Sigmoid colon (tissue), 7 donors: Measurements from ENCODE around the gene DDX39B. TPM values are rescaled to one million over a fixed set of nuclear protein-coding genes. Genes with fewer than 3 reads are reported as not detected.
A peak's percentile ranks its signal among the peaks of the same experiment; 100 is the strongest.

Source experiments
- DNase-seq: peaks from one replicate; pipeline ENCODE4 v3.0.0-alpha.2; 2019
- H3K27ac ChIP-seq, 4 donors: fragments of 200-600 bp; sonication (generic); one replicate each; pipeline ENCODE4 v1.5.1; 2016 to 2019; ENCODE audit warnings: mild to moderate bottlenecking in 1 of 4
- H3K27me3 ChIP-seq, 3 donors: fragments of 200-600 bp; sonication (generic); one replicate each; pipeline ENCODE4 v1.5.1; 2019; ENCODE audit warnings: mild to moderate bottlenecking in 1 of 3
- H3K36me3 ChIP-seq, 4 donors: fragments of 200-600 bp; sonication (generic); one replicate each; pipeline ENCODE4 v1.5.1; 2016 to 2019
- H3K4me1 ChIP-seq, 4 donors: fragments of 200-600 bp; sonication (generic); one replicate each; pipeline ENCODE4 v1.5.1; 2017 to 2019
- H3K4me3 ChIP-seq, 4 donors: fragments of 200-600 bp; sonication (generic); one replicate each; pipeline ENCODE4 v1.5.1; 2017 to 2019; ENCODE audit warnings: mild to moderate bottlenecking in 2 of 4, moderate library complexity in 1 of 4
- H3K9me3 ChIP-seq, 4 donors: fragments of 200-600 bp in 3 of 4; sonication (generic) in 3 of 4; one replicate each; pipeline versions ENCODE4 v1.5.1 to v1.6.1; 2013 to 2019
- EP300 ChIP-seq, 4 donors: sonication (generic); formaldehyde crosslinking; IDR thresholded peaks; one replicate each; pipeline ENCODE4 v1.6.1; 2017; ENCODE audit warnings: antibody characterized with exemption in 4 of 4
- POLR2A ChIP-seq, 2 donors: fragments of 450-650 bp; IDR thresholded peaks; one replicate each; pipeline ENCODE4 v1.6.1; 2016; ENCODE audit warnings: antibody characterized with exemption in 2 of 2, mild to moderate bottlenecking in 2 of 2, moderate library complexity in 2 of 2
- POLR2AphosphoS5 ChIP-seq, 4 donors: sonication (generic); formaldehyde crosslinking; IDR thresholded peaks; one replicate each; pipeline ENCODE4 v1.6.1; 2017; ENCODE audit warnings: antibody characterized with exemption in 4 of 4
- WGBS, 2 donors: extraction: QIAGEN DNeasy Blood & Tissue Kit; methylation state at CpG; one replicate each; pipeline ENCODE4 v1.1.7; 2013; 5-methylcytosine and 5-hydroxymethylcytosine counted together
- intact Hi-C: fragments of 100-400 bp; cut with DNase I; formaldehyde crosslinking; loops from one replicate; pipeline ENCODE4 v1.15.1; 2023
- polyA plus RNA-seq, 3 donors: library from polyadenylated mRNA; stranded (reverse); fragments of 200-250 nt; gene quantifications; one replicate each; pipeline ENCODE4 v1.2.3, GENCODE V29; 2013
- total RNA-seq, 4 donors: library from RNA; depleted of rRNA; stranded (reverse); fragments of >200 nt; gene quantifications; one replicate each; pipeline ENCODE4 v1.1.0, GENCODE V29; 2016
- TF ChIP-seq, protein P1 (sequence below), 4 experiments: fragments of 450-650 bp in 3 of 4; fragments of 200-600 bp in 1 of 4; IDR thresholded peaks; one replicate each; pipeline ENCODE4 v1.5.1; 2016 to 2019; ENCODE audit warnings: antibody characterized with exemption in 4 of 4, mild to moderate bottlenecking in 3 of 4, moderate library complexity in 2 of 4
- donor health status: healthy with polysubstance abuse.
- donor health status: Bipolar disorder and iron deficiency.
- donor health status: healthy.

DDX39B gene
- total and polyA plus RNA-seq, 7 donors = 130 to 301 (median 226) TPM

DNA sequence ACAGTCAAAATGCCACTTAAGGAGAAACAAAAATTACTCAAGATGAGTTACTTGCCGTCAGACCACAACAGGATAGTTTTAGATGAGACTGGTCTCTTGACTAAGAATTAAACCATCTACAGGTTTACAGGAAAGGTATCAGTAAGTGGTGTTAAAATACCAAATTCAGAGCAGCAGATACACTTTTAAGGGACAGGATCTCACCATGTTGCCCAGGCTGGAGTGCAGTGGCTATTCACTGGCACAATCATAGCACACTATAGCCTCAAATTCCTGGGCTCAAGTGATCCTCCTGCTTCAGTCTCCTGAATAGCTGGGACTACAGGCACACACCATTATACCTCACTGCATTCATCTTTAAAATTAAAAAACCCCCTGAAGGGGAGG lies 8.4 kb downstream of the DDX39B start:
- Histone ChIP-seq H3K27me3 (no peaks in the 10 kb centered on the region), H3K4me1 (peaks cover 0 to 4% (median 2%) of the 10 kb centered on the region in 4 donors), H3K9me3 (no peaks in the 10 kb centered on the region), H3K27ac (no peak overlapping the region), H3K36me3 (peaks cover 46 to 91% (median 81%) of the 10 kb centered on the region in 4 donors), H3K4me3 (no peak overlapping the region)
- intact Hi-C loops = no loop called here
- WGBS, 2 donors = 85 to 88% methylated on average over 1 of the region's 1 CpG
- no peak for DNase-seq
- TF ChIP-seq POLR2A (IDR thresholded peaks at IDR 0.05) = no peak
- no peak for TF ChIP-seq EP300 (IDR thresholded peaks at IDR 0.05)
- TF ChIP-seq POLR2AphosphoS5 (IDR thresholded peaks at IDR 0.05) = no peak
- TF ChIP-seq, protein P1, sequence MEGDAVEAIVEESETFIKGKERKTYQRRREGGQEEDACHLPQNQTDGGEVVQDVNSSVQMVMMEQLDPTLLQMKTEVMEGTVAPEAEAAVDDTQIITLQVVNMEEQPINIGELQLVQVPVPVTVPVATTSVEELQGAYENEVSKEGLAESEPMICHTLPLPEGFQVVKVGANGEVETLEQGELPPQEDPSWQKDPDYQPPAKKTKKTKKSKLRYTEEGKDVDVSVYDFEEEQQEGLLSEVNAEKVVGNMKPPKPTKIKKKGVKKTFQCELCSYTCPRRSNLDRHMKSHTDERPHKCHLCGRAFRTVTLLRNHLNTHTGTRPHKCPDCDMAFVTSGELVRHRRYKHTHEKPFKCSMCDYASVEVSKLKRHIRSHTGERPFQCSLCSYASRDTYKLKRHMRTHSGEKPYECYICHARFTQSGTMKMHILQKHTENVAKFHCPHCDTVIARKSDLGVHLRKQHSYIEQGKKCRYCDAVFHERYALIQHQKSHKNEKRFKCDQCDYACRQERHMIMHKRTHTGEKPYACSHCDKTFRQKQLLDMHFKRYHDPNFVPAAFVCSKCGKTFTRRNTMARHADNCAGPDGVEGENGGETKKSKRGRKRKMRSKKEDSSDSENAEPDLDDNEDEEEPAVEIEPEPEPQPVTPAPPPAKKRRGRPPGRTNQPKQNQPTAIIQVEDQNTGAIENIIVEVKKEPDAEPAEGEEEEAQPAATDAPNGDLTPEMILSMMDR (IDR thresholded peaks at IDR 0.05) = no peak

DNA sequence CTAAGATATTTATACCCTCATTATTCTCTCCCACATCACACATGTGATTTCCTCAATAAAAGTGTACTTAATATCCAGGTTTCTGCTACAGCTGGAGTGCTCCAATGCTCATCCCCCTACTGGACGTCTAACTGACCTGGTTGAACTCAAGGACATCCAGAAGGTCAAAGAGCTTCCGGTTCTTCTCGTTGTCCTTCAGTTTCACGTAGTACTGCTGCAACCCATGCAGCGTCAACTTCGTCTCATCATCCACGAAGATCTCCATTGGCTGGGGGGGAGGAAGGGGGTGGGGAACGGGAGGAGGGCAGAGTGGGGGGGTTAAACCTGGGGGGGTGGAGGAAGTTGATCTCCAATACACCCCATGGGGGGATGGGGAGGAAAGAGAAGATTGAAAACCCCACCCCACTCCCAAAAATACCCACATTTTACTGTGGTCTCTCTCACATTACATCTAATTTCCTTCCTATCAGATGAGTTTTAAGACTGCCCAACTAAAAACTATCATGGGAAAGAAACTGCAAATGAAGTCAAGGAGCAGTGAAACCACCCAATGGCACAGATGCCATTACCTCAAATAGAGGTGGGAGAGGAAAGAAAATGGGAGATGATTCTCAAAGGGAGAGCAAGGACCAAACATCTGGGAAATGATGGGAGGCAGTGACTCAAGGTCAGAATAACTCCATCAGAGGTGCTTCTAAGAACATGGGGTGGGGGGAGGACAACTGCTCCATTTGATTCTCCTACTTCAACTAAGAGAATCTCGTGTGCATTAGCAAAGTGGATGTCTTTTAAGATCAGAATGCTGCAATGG lies 9.0 kb downstream of the DDX39B start:
- no peak overlapping the region for H3K4me3 ChIP-seq
- no peaks in the 10 kb centered on the region for H3K27me3 ChIP-seq
- no peaks in the 10 kb centered on the region for H3K9me3 ChIP-seq
- no peaks in the 10 kb centered on the region for H3K4me1 ChIP-seq
- H3K27ac ChIP-seq = peak overlapping the region in 1 of 4 donors; percentile 6
- TF ChIP-seq POLR2AphosphoS5 (IDR thresholded peaks at IDR 0.05) (no peak), EP300 (IDR thresholded peaks at IDR 0.05) (no peak), POLR2A (IDR thresholded peaks at IDR 0.05) (no peak)
- TF ChIP-seq, protein P1 (IDR thresholded peaks at IDR 0.05) = no peak
- no peak for DNase-seq
- 57 to 79% methylated on average over 9 of the region's 9 CpGs for WGBS, 2 donors
- intact Hi-C loops = no loop called here
- peaks cover 46 to 85% (median 76%) of the 10 kb centered on the region in 4 donors for H3K36me3 ChIP-seq

GRCh38 chr6:31531771-31532643 lies 9.8 kb downstream of the DDX39B start:
- no peak for DNase-seq
- TF ChIP-seq EP300 (IDR thresholded peaks at IDR 0.05) (no peak), POLR2AphosphoS5 (IDR thresholded peaks at IDR 0.05) (no peak), POLR2A (IDR thresholded peaks at IDR 0.05) (no peak)
- TF ChIP-seq, protein P1 (IDR thresholded peaks at IDR 0.05) = no peak
- 54 to 75% methylated on average over 9 of the region's 9 CpGs for WGBS, 2 donors
- Histone ChIP-seq H3K4me3 (no peak overlapping the region), H3K4me1 (no peaks in the 10 kb centered on the region), H3K9me3 (no peaks in the 10 kb centered on the region), H3K36me3 (peaks cover 46 to 77% (median 69%) of the 10 kb centered on the region in 4 donors), H3K27me3 (no peaks in the 10 kb centered on the region), H3K27ac (peak overlapping the region in 1 of 4 donors; percentile 6)
- intact Hi-C loops = no loop called here

- H3K4me3 ChIP-seq = no peak overlapping the region
- no peak for DNase-seq
- H3K9me3 ChIP-seq = no peaks in the 10 kb centered on the region
- intact Hi-C loops = no loop called here
- 88 to 92% methylated on average over 7 of the region's 7 CpGs for WGBS, 2 donors
- H3K4me1 ChIP-seq = no peaks in the 10 kb centered on the region
- H3K27me3 ChIP-seq = no peaks in the 10 kb centered on the region
- H3K27ac ChIP-seq = no peak overlapping the region
- TF ChIP-seq POLR2AphosphoS5 (IDR thresholded peaks at IDR 0.05) (no peak), EP300 (IDR thresholded peaks at IDR 0.05) (no peak), POLR2A (IDR thresholded peaks at IDR 0.05) (no peak)
- TF ChIP-seq, protein P1 (IDR thresholded peaks at IDR 0.05) = no peak
- H3K36me3 ChIP-seq = peaks cover 40 to 68% (median 61%) of the 10 kb centered on the region in 4 donors
Measured at GRCh38 chr6:31531162-31531561, 10.6 kb downstream of the DDX39B start.
